SK-N-DZ (cell line): ENCODE data around the gene ZNF837.

ENCODE experiments used
- DNase-seq: peaks from one replicate; pipeline ENCODE4 v3.0.0-alpha.2; 2015; ENCODE audit warnings: low spot score

Gene ZNF837

DNA sequence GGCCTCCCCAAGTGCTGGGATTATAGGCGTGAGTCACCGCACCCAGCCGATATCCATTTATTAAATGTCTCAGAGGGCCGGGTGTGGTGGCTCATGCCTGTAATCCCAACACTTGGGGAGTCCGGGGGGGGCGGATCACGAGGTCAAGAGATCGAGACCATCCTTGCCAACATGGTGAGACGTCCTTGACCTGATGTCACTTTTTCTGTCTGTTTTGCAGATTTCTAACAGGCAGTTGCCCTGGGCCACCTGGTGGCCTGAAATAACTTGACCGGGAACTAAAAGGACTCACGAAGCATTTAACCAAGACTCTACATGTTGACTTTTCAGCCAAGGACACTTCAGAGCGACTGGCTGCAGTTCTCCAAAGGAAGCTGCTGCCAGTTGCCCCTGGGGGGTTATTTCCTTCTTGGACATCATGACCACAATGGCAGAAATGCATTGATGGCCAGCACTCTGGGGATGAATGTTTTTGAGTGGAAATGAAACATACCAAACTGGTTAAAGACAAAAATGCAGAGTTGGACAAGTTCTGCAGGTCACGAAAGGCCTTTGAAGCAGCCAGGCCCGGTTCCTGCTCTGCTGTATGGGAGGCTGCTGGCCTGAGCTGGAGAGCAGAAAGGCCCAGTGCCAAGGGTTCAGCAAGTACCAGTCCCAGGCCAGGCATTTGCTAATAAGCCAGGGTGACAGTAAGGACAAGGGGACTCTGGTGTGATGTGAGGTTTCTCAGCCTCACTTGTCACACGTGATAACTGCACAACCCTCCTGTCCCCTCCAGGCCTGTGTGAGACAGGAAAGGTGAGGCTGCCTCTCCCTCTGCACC, 8.3 kb downstream of the ZNF837 start:
- DNase-seq: no peak

DNA sequence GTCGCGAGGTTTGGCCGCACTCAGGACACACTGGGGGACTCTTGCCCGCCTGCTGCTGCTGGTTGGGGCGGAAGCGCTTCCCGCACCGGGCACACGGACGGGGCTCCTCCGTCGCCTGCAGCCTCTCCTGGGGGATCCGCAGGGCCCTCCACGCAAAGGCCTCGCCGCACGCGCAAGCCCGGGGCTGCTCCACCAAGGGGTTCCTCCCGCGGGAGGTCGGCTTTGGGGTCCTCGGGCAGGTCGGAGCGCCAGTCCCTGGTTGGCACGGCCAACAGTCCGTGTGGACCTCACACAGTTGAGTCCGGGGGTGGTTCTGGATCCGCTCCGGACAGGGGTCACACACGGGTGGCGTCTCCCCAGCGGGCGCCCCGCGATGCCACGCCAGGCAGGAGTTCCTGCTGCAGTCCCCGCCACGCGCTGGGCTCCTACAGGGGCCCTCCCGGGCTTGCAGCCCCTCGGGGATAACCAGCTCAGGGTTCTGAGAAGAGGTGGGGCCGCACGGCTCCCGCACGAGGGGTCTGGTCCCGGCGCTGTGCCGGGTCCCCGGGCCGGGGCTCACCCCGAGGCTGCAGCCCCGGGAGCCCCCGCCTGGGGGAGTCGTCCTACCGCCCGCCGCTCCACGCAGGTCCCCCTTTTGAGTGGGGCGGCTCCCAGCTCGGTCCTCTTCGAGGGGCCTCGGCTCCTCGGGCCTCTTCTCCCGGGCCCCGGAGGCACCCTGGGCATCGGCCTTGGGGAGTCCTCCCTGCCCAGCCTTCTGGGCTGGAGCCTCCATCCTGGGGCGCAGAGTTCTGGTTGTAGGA, 12.1 kb downstream of the ZNF837 start:
- DNase-seq: no peak

DNA sequence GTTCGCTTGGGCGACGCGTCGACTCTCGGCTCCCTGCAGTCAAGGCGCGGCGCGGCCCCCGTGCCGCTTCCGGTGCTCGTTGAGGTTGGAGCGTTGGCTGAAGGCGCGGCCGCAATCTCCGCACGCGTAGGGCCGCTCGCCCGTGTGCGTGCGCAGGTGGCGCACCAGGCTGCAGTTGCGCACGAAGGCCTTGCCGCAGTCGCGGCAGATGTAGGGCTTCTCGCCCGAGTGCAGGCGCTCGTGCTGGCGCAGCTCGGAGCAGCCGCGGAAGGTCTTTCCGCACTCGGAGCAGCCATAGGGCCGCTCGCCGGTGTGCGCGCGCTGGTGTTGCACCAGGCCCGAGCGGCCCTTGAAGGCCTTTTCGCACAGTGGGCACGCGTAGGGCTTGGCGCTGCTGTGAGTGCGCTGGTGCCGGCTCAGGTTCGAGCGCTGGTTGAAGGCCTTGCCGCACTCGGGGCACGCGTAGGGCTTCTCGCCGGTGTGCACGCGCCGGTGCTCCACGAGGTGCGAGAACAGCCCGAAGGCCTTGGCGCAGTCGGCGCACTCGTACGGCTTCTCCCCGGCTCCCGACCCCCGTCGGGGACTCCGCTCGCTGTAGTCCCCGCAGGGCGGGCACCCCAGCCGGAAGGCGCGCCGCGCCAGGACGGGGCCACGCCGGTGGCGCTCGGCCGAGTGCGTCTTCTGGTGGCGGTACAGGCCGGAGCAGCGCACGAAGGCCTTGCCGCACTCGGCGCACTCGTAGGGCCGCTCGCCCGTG, 13.0 kb downstream of the ZNF837 start:
- DNase-seq: no peak

DNA sequence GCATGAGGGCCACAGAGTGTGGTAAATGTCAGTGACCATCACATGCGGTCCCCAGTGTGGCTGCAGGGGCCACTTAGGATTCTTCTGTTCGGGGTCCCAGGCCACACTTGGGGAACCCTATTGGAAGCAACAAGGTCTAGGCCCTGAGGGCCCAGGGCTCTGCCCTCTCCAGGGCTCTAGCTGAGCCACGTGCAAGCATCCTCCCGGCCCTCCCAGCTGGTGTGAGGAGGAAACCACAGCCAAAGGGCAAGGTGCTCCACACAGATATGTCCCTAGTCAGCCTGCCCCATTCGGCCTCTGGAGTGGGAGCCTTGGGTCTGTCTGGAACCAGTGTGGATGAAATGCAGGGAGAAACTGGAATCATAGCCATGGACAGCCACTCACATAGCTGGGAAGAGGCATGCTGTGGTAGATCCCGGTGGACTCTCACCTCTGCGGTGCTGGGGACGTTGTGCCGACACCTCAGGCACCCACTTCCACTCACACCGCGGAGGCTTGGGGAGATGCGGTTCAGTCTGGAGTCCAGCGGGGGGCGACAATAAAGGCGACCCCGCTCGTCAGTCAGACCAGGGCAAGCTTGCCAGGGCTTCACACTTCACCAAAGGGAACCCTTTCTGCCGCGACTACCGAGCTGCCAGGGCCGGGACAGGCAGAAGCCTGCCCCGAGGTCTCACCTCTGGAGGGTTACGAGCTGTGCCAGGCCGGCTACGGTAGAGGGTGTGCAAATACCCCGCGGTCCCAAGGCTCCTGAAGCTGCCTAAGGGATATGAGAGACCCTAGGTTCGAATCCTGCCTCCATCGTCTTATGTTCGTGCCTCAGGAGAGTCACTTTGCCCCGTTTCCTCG, 14.0 kb downstream of the ZNF837 start:
- DNase-seq: no peak

DNA sequence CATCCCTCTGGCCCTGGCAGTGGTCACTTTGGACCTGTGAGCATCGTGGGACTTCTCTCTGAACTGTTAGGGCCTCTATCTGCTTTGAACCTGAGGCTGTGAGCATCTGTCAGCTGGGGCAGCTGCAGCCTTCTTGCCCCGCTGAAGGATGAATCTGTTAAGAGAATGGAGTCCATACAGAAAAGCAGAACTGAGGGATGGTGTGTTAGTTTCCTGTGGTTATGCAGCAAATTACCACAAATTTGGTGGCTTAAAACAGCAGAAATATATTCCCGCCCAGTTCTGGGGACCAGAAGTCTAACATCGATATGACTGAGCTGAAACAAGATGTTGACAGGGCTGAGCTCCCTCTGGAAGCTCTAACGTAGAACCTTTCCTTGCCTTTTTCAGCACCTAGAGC, 16.7 kb downstream of the ZNF837 start:
- DNase-seq: no peak

DNA sequence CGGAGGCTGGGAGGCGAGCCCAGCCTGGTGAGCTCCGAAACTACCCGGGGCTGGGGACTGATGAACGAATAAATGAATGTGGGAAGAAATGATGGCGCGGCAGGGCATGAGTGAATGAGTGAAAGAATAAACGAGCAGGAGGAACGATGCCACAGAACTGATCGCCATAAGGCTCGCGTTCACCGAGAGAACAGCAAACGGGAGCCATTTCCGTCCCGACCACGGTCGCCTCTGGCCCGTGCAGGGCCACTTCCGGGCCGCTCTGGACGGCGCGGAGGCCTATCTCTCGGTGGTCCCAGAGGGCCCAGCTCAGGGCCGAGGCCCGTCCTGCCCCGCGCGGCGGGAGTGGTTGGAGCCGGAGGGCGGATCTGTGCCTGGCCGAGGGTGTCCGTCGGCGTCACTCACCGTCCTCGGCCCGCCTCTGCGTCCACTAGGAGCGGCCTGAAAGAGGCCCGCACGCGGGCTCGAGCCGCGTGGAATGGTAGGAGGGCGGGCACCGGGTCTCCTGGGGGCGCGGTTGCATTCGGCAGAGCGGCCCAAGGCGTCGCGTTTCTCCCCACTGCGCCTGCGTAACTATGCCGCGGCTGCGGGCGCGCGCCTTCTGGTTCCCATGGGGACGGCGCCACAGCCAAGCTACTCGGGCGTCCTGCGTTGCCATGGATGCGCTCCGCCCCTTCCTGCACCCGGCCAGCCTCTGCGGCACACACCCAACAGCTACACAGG, 18.4 kb downstream of the ZNF837 start, which contains the start of gene ZNF497:
Gene ZNF497, minus strand, starts transcription at position 480 of the 723 bp plus-strand sequence. CDS start 5,116 bp downstream, outside the sequence.
- DNase-seq: peak; percentile 92

DNA sequence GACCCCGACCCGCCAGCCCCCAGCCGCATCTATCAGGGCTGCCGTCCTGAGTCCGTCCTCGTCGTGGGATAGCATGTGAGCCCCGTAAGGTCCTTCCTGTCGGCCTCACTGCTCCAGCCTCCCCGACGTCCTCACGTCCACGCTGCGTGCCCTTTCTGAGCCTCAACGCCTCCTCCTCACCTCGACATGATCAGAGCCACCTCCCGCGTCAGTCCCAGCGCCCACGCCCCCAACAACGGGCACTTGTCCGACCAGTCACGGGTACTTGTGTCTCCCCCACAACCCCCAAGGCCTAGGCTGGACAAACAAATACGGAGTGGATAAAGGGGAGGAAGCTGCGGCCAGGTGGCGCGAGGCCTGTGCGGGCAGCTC, 18.9 kb downstream of the ZNF837 start:
- peak; percentile 50 for DNase-seq

DNA sequence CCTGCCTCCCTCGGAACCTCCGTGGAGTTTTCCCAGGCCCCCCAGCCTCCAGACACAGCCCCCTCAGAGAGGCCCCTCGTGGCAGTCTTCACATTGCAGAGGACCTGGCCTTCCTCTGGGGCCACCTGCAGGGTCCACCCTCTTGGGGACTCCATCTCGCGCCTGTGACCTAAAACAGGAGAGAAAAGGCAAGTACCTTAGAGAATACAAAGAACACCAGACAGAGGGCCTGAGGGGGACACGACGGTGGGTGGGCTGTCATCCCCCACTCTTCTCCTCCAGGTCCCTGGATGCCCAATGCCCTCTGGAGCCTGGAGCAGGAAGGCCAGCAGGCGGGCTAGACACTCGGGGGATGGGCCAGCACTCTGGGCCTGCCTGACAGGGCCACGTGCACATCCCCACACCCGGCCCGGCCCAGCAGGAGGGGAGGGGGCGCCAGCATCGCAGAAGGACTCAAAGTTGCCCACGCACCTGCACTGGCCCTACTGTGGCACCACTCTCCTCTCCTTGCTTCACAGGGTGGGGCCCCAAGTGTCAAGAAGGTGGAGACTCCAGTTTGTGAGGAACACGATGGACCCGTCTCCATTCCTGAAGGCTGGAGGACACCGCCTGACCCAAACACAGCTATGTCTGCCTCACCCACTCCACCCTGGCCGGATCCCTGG, 23.2 kb downstream of the ZNF837 start:
- no peak for DNase-seq

DNA sequence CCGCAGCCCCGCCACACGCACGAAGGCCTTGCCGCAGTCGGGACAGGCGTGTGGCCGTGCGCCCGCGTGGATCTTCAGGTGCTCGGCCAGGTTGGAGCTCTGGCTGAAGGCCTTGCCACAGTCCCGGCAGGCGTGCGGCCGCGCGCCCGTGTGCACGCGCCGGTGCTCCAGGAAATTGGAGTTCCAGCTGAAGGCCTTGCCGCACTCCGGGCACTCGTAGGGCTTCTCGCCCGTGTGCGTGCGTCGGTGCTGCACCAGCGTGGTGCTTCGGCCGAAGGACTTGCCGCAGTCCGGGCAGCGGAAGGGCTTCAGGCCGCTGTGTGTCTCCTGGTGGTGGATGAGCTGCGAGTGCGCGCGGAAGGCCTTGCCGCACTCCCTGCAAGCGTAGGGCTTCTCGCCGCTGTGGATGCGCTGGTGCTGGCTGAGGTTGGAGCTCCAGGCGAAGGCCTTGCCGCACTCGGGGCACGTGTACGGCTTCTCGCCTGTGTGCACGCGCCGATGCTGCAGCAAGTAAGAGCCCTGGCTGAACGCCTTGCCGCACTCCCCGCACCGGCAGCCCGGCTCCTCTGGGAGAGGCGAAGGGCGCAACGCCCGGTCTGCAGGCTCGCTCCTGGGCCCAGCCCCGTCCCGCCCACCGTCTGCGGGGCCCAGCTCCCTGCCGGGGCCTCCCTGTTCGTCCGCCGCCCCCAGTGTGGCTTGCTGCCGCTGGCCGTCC, 23.9 kb downstream of the ZNF837 start:
- DNase-seq: no peak

DNA sequence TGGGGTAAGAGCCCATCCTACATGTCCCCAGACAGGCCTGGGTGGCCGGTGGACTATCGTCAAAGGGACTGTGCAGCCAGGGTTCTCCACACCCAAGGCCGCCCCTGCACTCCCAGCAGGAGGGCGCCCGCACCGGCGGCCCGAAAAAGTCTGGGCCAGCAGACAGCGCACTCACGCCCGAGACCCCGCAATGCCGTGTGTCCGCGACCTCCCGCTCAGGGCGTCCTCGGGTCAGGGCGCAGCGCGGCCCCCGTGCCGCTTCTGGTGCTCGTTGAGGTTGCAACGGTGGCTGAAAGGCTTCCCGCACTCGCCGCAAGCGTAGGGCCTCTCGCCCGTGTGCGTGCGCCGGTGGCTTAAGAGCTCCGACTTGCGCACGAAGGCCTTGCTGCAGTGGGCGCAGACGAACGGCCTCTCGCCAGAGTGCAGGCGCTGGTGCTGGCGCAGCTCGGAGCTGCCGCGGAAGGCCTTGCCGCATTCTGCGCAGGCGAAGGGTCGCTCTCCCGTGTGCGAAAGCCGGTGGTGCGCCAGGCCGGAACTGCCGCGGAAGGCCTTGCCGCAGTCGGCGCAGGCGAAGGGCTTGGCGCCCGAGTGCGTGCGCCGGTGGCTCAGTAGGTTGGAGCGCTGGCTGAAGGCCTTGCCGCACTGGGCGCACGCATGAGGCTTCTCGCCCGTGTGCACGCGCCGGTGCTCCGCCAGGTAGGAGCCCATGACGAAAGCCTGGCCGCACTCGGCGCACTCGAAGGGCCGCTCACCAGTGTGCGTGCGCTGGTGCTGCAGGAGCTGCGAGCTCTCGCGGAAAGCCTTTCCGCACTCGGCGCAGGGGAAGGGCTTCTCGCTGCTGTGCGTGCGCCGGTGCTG, 24.7 kb downstream of the ZNF837 start:
- DNase-seq: no peak

DNA sequence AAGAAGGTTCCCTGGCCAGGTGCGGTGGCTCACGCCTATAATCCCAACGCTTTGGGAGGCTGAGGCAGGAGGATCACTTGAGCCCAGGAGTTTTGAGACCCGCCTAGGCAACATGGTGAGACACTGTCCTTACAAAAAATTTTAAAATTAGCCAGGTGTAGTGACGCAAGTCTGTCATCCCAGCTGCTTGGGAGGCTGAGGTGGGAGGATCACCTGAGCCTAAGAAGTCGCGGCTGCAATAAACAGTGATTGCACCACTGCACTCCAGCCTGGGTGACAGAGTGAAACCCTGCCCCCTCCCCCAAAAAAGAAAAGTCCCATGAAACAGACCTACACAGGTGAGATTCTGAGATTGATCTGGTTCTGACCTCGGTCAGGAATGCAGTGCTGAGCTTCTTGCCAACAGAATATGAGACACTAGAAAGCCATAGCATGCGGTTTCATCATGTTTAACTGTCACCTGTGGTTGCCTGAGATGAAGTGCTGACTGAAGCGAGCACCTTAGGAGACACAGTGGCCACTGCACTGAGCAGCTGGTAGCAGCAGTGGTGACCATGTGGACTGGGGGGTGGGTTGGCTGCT, 25.5 kb downstream of the ZNF837 start:
- DNase-seq: no peak

DNA sequence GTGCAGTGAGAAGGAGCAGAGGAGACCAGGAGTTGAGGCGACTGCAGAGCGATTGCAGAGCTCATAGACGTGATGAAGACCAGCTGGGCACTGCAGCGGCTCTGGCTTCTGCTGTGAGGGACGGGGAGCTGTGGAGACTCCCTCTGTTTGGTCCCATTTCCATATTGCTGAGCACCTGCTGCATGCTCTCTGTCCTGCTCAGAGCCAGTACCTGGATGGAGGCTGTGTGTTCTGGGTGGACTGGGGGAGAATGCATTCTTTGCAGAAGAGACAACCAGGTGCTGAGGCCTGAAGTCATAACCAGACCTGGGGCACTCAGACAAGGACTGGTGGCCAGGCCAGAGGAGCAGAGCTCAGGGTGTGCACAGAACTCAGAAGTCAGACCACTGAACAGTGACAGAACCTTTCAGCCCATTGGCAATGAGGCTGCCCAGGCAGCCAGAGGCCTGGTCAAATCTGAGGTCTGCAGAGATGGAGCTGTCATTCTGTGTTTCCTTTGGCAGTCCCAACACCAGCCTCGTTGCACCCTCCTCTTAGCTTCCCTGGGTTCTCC, 26.3 kb downstream of the ZNF837 start:
- no peak for DNase-seq

DNA sequence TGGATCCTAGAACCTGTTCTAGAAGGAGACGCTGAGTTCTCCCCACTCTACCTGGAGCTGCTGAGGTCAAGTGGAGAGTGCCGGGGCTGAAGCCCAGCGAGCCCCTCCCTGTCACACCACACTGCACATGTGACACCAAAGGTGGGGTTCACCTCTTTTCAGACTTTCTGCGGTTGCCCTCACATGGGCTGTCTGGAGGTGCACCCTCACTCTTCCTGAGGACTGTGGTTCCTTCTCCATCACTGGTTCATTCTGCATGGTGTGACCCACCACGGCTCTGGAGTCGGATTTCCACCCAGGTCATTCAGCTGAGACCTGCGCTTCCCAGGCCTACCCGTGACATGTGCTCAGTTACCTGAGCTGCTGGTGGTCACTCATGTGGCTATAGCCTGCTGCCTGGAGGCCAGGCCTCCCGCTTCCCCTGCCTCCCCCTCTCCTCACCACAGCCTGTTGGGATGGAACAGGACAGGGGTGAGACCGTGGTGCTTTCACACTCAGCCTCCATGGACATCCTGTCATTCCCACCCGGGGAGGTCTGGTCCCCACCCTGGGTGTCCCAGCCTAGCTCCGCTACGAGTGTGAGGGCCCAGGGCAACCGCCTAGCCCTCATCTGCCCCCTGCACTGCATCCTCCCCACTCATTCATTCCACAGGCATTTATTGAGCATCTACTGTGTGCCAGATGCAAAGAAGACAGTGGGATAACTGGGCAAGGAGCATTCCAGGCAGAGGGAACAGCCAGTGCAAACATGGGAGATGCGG, 26.9 kb downstream of the ZNF837 start:
- DNase-seq: no peak

DNA sequence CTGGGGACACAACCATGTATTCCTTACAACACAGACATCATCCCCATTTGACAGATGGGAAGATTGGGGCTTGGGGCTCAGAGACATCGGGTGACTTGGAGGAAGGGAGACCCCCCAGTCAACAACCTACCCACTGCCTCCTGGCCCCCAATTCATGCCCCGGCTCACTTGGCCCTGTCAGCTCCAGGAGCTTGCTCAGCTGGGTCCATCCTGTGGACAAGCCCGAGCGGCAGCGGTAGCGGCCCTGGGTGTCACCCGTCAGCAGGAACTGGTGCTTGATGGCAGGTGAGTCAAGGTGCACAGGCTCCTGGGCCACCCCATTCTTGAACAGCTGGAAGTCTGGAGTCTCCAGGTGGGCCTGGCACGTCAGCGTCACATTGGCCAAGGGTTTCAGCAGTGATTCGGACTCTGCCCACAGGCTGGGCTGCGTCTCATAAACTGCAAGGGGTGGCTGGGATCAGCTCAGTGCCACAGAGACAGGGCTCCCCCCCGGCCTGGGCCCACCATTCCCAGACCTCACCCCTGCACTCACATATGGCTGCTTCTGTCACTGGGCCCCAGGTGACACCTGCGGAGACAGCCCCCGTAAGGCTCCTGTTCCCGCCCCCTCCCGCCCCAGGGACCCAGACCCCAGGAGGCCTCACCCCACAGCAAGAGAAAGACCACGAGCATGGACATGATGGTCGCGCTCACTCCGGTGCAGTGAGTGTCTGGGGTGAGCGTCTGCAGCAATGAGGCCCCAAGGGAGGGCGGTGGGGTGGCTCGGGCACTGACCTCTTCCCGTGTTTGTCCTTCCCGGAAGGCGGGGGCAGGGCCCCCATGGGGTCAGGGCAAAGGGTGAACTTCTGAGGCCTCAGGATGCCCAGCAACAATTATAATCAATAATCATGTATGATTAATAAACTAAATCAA, 27.8 kb downstream of the ZNF837 start, which contains the start of gene A1BG:
Gene A1BG, minus strand, starts transcription at position 733 of the 912 bp plus-strand sequence. Its CDS starts 55 bp downstream, at position 678.
- no peak for DNase-seq

DNA sequence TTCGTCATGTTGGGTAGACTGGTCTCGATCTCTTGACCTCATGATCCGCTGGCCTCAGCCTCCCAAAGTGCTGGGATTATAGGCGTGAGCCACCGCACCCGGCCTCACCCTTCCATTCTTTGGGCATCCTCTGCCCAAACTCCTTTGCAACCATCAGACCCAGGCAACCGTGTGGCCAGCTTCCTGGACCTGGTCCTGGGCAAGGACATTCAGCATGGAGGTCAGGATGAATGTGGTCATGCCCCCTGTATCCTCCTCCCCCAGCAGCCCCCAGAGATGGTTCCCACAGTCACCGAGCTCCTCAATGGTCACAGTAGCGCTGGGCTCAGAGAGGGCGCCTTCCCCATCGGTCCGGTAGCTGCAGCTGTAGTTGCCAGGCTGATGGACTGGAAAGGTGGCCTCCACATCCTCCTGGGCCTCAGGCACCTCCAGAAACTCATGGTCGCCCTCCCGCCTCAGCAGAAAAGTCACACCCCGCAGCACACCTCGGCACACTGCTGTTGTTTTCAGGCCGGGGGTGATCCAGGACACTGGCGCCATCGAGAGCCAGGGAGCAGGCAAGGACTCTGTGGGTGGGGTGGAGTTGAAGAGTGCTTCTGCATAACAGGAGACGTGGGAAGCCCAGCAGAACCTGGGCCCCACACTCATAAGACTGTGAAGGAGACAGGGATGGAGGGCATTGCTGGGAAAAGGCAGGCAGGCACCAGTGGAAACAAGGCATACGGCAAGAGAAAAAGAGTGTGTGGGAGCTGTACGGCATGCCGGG, 28.7 kb downstream of the ZNF837 start:
- DNase-seq: no peak
